Activated naive CD4-positive, alpha-beta T cell treated with anti-CD3 and anti-CD28 coated beads, Interleukin-2, amount 10 ng/mL, durations not matched to agents 7 days and 5 days (primary cell): ENCODE data around the gene CLIP2.
"Not testable (repeated sequence)": the region's sequence is repeated elsewhere in the genome, so short reads cannot be mapped to it uniquely, and the experiment has no call there.

Experiments used
- CTCF ChIA-PET: fragments of 350-600 bp; sonication (Branson Sonifier 250); formaldehyde crosslinking; loops from one replicate; lab custom pipeline; 2021; ENCODE audit warnings: antibody characterized with exemption; lab: Charles Lee
- DNase-seq: peaks from one replicate; pipeline ENCODE4 v3.0.0-alpha.2; 2020
- H3K27ac Mint-ChIP-seq: one replicate; pipeline ENCODE4 v1.8.0; 2021; ENCODE audit warnings: mild to moderate bottlenecking, moderate library complexity, mixed read lengths
- H3K27me3 Mint-ChIP-seq: one replicate; pipeline ENCODE4 v1.8.0; 2021; ENCODE audit warnings: mild to moderate bottlenecking, mixed read lengths
- H3K36me3 Mint-ChIP-seq: one replicate; pipeline ENCODE4 v1.8.0; 2021; ENCODE audit warnings: mixed read lengths
- H3K4me1 Mint-ChIP-seq: one replicate; pipeline ENCODE4 v1.8.0; 2021; ENCODE audit warnings: mixed read lengths
- H3K4me3 Mint-ChIP-seq: one replicate; pipeline ENCODE4 v1.8.0; 2021; ENCODE audit warnings: mild to moderate bottlenecking, moderate library complexity, mixed read lengths
- H3K9me3 Mint-ChIP-seq: one replicate; pipeline ENCODE4 v1.8.0; 2021; ENCODE audit warnings: mixed read lengths

CLIP2 gene

GRCh38 chr7:74372511-74373111 lies 83.4 kb downstream of the CLIP2 start:
- Mint-ChIP-seq H3K36me3 (no peaks in the 10 kb centered on the region), H3K27ac (no peak overlapping the region), H3K4me1 (peaks cover 3% of the 10 kb centered on the region), H3K4me3 (no peak overlapping the region), H3K9me3 (no peaks in the 10 kb centered on the region), H3K27me3 (peaks cover 27% of the 10 kb centered on the region)
- CTCF ChIA-PET: no interaction called here
- no peak for DNase-seq

GRCh38 chr7:74373536-74373935 lies 84.3 kb downstream of the CLIP2 start:
- DNase-seq: no peak
- no peak overlapping the region for H3K27ac Mint-ChIP-seq
- peaks cover 3% of the 10 kb centered on the region for H3K4me1 Mint-ChIP-seq
- no peak overlapping the region for H3K4me3 Mint-ChIP-seq
- peaks cover 27% of the 10 kb centered on the region for H3K27me3 Mint-ChIP-seq
- H3K9me3 Mint-ChIP-seq: no peaks in the 10 kb centered on the region
- H3K36me3 Mint-ChIP-seq: no peaks in the 10 kb centered on the region
- CTCF ChIA-PET: no interaction called here

- H3K4me3 Mint-ChIP-seq: no peak overlapping the region
- peaks cover 34% of the 10 kb centered on the region for H3K27me3 Mint-ChIP-seq
- CTCF ChIA-PET: no interaction called here
- DNase-seq: no peak
- no peaks in the 10 kb centered on the region for H3K9me3 Mint-ChIP-seq
- no peak overlapping the region for H3K27ac Mint-ChIP-seq
- H3K4me1 Mint-ChIP-seq: peaks cover 3% of the 10 kb centered on the region
- no peaks in the 10 kb centered on the region for H3K36me3 Mint-ChIP-seq
These were observed 86.6 kb downstream of the CLIP2 start for GRCh38 chr7:74375726-74376220.

DNA sequence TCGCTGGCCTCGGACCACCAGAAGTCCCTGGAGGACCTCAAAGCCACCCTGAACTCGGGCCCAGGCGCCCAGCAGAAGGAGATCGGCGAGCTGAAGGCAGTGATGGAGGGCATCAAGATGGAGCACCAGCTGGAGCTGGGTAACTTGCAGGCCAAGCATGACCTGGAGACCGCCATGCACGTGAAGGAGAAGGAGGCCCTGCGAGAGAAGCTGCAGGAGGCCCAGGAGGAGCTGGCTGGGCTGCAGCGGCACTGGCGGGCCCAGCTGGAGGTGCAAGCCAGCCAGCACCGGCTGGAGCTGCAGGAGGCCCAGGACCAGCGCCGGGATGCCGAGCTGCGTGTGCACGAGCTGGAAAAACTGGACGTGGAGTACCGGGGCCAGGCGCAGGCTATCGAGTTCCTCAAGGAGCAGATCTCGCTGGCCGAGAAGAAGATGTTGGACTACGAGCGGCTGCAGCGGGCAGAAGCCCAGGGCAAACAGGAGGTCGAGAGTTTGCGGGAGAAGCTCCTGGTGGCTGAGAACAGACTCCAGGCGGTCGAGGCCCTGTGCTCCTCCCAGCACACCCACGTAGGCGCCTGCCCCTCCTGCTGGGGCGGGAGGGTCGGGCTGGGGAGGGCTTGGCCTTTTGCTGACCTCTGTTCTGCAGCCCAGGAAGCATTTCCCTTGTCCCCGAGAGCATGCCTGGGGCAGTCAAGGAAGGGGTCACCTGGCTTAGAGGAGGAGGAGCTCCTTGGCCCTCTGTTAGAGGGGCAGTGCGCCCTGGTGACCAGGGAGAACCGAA lies 87.2 kb downstream of the CLIP2 start:
- no peak overlapping the region for H3K27ac Mint-ChIP-seq
- CTCF ChIA-PET: no interaction called here
- DNase-seq: no peak

DNA sequence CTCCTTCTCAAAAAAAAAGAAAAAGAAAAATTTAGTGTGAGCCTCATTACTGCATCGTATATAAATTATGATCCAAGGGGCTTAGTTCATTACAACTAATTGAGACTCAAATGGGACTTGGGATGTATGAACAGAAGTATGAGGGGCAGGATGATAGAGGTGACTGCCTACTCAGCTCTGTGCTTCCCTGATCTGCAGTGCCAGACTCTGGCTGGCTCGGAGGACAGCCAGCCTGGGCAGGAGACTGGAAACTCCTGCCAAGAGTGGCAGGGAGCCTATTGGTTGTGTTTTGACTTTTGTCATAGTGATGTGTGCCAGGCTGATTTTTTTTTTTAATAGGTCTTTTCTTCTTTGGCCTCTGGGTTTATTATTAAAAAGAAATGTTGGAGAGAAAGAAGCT lies 90.7 kb downstream of the CLIP2 start:
- Mint-ChIP-seq H3K4me1 (no peaks in the 10 kb centered on the region), H3K4me3 (no peak overlapping the region), H3K9me3 (no peaks in the 10 kb centered on the region), H3K36me3 (no peaks in the 10 kb centered on the region), H3K27ac (no peak overlapping the region), H3K27me3 (peaks cover 8% of the 10 kb centered on the region)
- CTCF ChIA-PET: interaction anchor here (3.6 kb wide), 1 partner anchor 21 kb away, joined by 17 read pairs; no protein-coding TSS in a partner anchor
- no peak for DNase-seq

More for the DNA sequence above, 87.2 kb downstream of the CLIP2 start:
- Mint-ChIP-seq H3K4me1 (peaks cover 3% of the 10 kb centered on the region), H3K27me3 (peaks cover 30% of the 10 kb centered on the region), H3K9me3 (no peaks in the 10 kb centered on the region), H3K36me3 (no peaks in the 10 kb centered on the region), H3K4me3 (no peak overlapping the region)

DNA sequence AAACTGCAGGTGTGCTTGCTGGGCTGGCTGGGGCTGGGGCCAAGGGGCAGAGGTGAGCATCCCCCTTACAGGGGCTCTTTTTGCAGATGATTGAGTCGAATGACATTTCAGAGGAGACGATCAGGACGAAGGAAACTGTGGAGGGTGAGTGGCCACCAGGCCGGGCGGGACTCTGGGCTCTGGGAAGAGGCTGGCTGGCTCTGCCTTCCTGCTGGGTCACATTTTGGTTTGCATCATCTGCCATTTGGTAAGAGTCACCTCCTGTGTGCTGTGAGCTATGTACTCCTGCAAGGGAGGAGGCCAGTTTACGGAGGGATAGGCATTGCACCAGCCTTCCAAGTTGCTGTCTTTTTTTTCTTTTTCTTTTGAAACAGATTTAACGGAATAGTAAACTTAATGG lies 91.5 kb downstream of the CLIP2 start:
- Mint-ChIP-seq H3K27ac (no peak overlapping the region), H3K36me3 (no peaks in the 10 kb centered on the region), H3K9me3 (no peaks in the 10 kb centered on the region), H3K4me1 (no peaks in the 10 kb centered on the region), H3K27me3 (peaks cover 8% of the 10 kb centered on the region), H3K4me3 (no peak overlapping the region)
- no peak for DNase-seq
- CTCF ChIA-PET: interaction anchor here (3.6 kb wide), 1 partner anchor 21 kb away, joined by 17 read pairs; no protein-coding TSS in a partner anchor

- H3K4me1 Mint-ChIP-seq, H3K4me3 Mint-ChIP-seq, H3K9me3 Mint-ChIP-seq, H3K27ac Mint-ChIP-seq, H3K36me3 Mint-ChIP-seq, H3K27me3 Mint-ChIP-seq, DNase-seq: not testable (repeated sequence)
- CTCF ChIA-PET: interaction anchor here (0.5 kb wide), 1 partner anchor 267 kb away, joined by 3 read pairs; no protein-coding TSS in a partner anchor
These were observed 94.9 kb downstream of the CLIP2 start for GRCh38 chr7:74384086-74384485.

- H3K4me3 Mint-ChIP-seq, H3K4me1 Mint-ChIP-seq, H3K27me3 Mint-ChIP-seq, H3K36me3 Mint-ChIP-seq, H3K9me3 Mint-ChIP-seq, H3K27ac Mint-ChIP-seq, DNase-seq: not testable (repeated sequence)
- CTCF ChIA-PET: interaction anchor here (0.6 kb wide), 1 partner anchor 179 kb away, joined by 3 read pairs; no protein-coding TSS in a partner anchor
These were observed 95.6 kb downstream of the CLIP2 start for GRCh38 chr7:74384854-74385253.

DNA sequence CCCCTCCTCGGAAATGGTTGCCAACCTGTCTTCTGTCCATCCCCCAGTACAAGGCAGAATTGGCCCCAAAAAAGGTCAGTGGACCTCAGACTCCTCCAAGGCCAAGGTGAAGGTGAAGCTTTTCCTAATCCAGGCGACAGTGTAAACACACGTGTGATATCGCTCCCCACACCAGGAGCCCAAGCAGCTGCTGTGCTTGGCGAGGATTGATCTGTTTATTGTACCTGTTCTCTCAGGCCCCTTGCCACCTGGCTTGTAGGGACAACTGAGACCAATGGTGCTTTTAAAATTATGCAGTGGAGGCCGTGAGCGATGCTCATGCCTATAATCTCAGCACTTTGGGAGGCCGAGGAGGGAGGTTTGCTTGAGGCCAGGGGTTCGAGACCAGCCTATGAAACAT lies 98.4 kb downstream of the CLIP2 start:
- H3K9me3 Mint-ChIP-seq: no peaks in the 10 kb centered on the region
- no peak for DNase-seq
- H3K4me1 Mint-ChIP-seq: no peaks in the 10 kb centered on the region
- CTCF ChIA-PET: interaction anchor here (1.8 kb wide), 1 partner anchor 181 kb away, joined by 5 read pairs; no protein-coding TSS in a partner anchor
- H3K4me3 Mint-ChIP-seq: no peak overlapping the region
- H3K27me3 Mint-ChIP-seq: peaks cover 4% of the 10 kb centered on the region
- no peak overlapping the region for H3K27ac Mint-ChIP-seq
- H3K36me3 Mint-ChIP-seq: no peaks in the 10 kb centered on the region

DNA sequence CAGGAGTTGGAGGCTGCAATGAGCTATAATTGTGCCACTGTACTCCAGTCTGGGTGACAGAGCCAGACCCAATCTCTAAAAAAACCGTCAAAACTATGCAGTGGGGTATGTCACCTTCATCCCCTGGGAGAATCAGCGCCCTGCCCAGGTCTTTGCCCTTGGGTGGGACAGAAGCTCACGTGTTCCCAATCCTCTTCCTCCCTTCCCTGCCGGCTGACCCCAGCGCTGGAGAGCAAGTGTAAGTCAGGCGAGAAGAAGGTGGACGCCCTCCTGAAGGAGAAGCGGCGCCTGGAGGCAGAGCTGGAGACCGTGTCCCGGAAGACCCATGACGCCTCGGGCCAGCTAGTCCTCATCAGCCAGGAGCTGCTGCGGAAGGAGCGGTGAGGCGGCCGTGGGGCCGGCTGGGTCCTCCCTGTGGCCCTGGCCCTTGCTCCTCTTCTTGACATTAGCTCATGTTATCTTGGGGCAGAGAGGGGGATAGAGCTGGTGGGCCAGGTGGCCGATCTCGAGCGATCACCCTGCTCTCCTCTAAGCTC lies 99.7 kb downstream of the CLIP2 start:
- H3K4me3 Mint-ChIP-seq: no peak overlapping the region
- CTCF ChIA-PET: interaction anchor here (0.7 to 2.4 kb wide), 5 partner anchors 8 to 182 kb away, joined by 3 to 9 read pairs (median 4); no protein-coding TSS in a partner anchor
- no peak for DNase-seq
- no peaks in the 10 kb centered on the region for H3K9me3 Mint-ChIP-seq
- H3K27ac Mint-ChIP-seq: no peak overlapping the region
- no peaks in the 10 kb centered on the region for H3K4me1 Mint-ChIP-seq
- no peaks in the 10 kb centered on the region for H3K36me3 Mint-ChIP-seq
- H3K27me3 Mint-ChIP-seq: peaks cover 4% of the 10 kb centered on the region

DNA sequence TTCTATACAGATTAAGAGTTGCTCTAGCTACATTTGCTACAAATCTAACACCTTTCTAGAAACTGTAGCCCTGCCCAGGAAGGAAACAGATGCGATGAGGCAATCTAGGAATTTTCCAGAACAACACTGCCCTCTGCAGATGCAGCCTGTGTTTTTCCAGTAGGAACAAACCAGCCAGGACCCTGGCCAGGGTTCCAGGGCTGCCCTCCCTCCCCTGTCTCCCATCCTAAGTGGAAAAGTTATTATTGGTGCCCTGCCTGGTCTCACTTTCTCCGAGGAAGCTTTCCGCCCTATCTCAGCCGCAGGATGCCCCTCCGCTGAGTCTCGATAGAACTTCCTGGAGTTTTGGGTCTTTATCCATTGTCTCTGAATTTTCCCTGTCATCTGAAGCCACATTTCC lies 104.5 kb downstream of the CLIP2 start:
- not testable (repeated sequence) for H3K4me1 Mint-ChIP-seq, H3K36me3 Mint-ChIP-seq, H3K27ac Mint-ChIP-seq, H3K27me3 Mint-ChIP-seq, H3K9me3 Mint-ChIP-seq, H3K4me3 Mint-ChIP-seq, DNase-seq
- CTCF ChIA-PET: interaction anchor here (1.2 to 6.7 kb wide), 3 partner anchors 7 to 187 kb away, joined by 3 to 50 read pairs (median 9); no protein-coding TSS in a partner anchor

DNA sequence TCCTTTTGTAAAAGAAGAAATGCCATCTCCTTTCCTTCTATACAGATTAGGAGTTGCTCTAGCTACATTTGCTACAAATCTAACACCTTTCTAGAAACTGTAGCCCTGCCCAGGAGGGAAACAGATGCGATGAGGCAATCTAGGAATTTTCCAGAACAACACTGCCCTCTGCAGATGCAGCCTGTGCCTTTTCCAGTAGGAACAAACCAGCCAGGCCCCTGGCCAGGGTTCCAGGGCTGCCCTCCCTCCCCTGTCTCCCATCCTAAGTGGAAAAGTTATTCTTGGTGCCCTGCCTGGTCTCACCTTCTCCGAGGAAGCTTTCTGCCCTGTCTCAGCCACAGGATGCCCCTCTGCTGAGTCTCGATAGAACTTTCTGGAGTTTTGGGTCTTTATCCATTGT lies 105.4 kb downstream of the CLIP2 start:
- CTCF ChIA-PET: interaction anchor here (1.0 to 6.7 kb wide), 3 partner anchors 38 to 188 kb away, joined by 3 to 50 read pairs (median 4); no protein-coding TSS in a partner anchor
- not testable (repeated sequence) for H3K27ac Mint-ChIP-seq, H3K4me3 Mint-ChIP-seq, H3K36me3 Mint-ChIP-seq, H3K27me3 Mint-ChIP-seq, H3K4me1 Mint-ChIP-seq, DNase-seq, H3K9me3 Mint-ChIP-seq

DNA sequence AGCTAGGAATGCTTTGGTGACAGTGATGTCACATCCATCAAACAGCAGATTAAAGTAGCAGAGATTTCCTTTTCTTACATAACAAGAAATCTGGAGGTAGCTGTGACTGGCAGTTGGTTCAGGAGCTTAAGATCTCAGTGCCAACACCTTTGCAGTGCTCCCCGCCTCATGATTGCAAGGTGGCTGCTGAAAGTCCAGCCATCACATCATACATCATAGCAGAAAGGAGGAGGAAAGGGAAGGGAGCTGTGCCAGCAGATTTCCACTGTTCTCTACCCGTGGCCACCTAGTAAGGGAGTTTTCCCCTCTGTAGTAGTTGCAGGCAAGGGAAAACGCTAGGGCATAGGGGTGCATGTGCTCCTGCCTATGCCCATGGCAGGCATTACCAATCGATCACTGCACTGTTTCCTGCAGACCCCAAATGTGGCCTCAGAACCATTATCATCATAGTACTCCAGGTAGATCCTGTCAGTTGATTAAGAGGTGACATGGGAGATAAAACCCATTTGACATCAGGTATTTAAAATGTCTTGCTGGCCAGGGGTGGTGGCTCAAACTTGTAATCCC lies 106.6 kb downstream of the CLIP2 start:
- Mint-ChIP-seq H3K4me3 (no peak overlapping the region), H3K27ac (no peak overlapping the region), H3K9me3 (no peaks in the 10 kb centered on the region), H3K4me1 (no peaks in the 10 kb centered on the region), H3K36me3 (no peaks in the 10 kb centered on the region), H3K27me3 (peaks cover 4% of the 10 kb centered on the region)
- CTCF ChIA-PET: interaction anchor here (1.0 to 6.7 kb wide), 3 partner anchors 37 to 369 kb away, joined by 3 to 50 read pairs (median 4); no protein-coding TSS in a partner anchor
- DNase-seq: no peak

GRCh38 chr7:74396993-74397392 lies 107.8 kb downstream of the CLIP2 start:
- Mint-ChIP-seq H3K4me3 (no peak overlapping the region), H3K9me3 (no peaks in the 10 kb centered on the region), H3K4me1 (no peaks in the 10 kb centered on the region), H3K36me3 (no peaks in the 10 kb centered on the region), H3K27ac (no peak overlapping the region), H3K27me3 (peaks cover 4% of the 10 kb centered on the region)
- CTCF ChIA-PET: interaction anchor here (1.1 to 1.7 kb wide), 2 partner anchors 8 to 190 kb away, joined by 4 to 9 read pairs; no protein-coding TSS in a partner anchor
- DNase-seq: no peak
